ENCODE measurements around the gene APOM. TPM values are rescaled to one million over a fixed set of nuclear protein-coding genes. Genes with fewer than 3 reads are reported as not detected.

The APOM gene
- total RNA-seq, 1 donor from 2014 or later, result 0.40 TPM

GRCh38 chr6:31702819-31703716, 47.4 kb downstream of the APOM start, which contains the start of gene ABHD16A:
TSS of gene ABHD16A (minus strand) at chr6:31703324. CDS start at chr6:31703281, 43 bp downstream.
- peak; percentile 96 for DNase-seq (ENCODE audit: low read depth, low spot score)

DNA sequence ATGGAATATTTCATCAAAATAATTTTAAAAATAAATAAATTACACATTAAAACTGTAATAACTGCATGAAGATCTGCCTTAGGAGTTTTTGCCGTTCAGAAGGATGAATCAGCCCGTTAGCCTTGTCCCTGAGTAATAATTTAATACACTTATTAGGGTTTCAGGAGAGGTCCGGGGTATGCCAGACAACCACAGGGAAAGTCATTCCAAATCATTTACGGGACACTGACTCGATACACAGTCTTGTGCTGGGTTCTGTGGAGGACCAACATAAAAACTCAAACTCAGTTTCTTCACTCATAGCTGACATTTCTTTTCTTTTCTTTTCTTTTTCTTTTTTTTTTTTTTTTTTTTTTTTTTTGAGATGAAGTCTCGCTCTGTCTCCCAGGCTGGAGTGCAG, 50.2 kb downstream of the APOM start:
- DNase-seq (ENCODE audit: low read depth, low spot score), result no peak

- no peak for DNase-seq (ENCODE audit: low read depth, low spot score)
Observed at GRCh38 chr6:31706599-31706998, 50.9 kb downstream of the APOM start, which contains the start of gene LY6G6F. TSS of gene LY6G6F (plus strand) at chr6:31706866. CDS start at chr6:31706907, 41 bp downstream.

GRCh38 chr6:31707701-31708100, 52.0 kb downstream of the APOM start:
- no peak for DNase-seq (ENCODE audit: low read depth, low spot score)

Other genes starting within 250 kb of the APOM start
- gene MICB, start 157.7 kb upstream of the APOM start, total RNA-seq, result 24.8 and 29.2 TPM in 2 replicates
- not detected in 2 replicates for gene MCCD1, start 126.9 kb upstream of the APOM start, total RNA-seq
- 507 and 634 TPM in 2 replicates for gene DDX39B, start 113.9 kb upstream of the APOM start, total RNA-seq
- gene ATP6V1G2, start 109.3 kb upstream of the APOM start, total RNA-seq, result 0.42 and 0.59 TPM in 2 replicates
- 21.9 and 30.1 TPM in 2 replicates for gene NFKBIL1, start 108.3 kb upstream of the APOM start, total RNA-seq
- gene LTA, start 83.6 kb upstream of the APOM start, total RNA-seq, result 0.07 TPM in 1 of 2 replicates, not detected in the other
- not detected in 2 replicates for gene TNF, start 80.3 kb upstream of the APOM start, total RNA-seq
- 1.6 and 2.2 TPM in 2 replicates for gene LTB, start 73.5 kb upstream of the APOM start, total RNA-seq
- 0.14 and 0.73 TPM in 2 replicates for gene LST1, start 69.6 kb upstream of the APOM start, total RNA-seq
- gene NCR3, start 62.9 kb upstream of the APOM start, total RNA-seq, result not detected in 2 replicates
- gene AIF1, start 40.7 kb upstream of the APOM start, total RNA-seq, result not detected in 2 replicates
- 33.6 and 36.4 TPM in 2 replicates for gene PRRC2A, start 35.2 kb upstream of the APOM start, total RNA-seq
- 110 and 116 TPM in 2 replicates for gene BAG6, start 3.2 kb upstream of the APOM start, total RNA-seq
- gene C6orf47, start 4.9 kb downstream of the APOM start, total RNA-seq, result 18.7 and 20.5 TPM in 2 replicates
- 12.1 and 12.5 TPM in 2 replicates for gene GPANK1, start 9.1 kb downstream of the APOM start, total RNA-seq
- gene CSNK2B, start 10.2 kb downstream of the APOM start, total RNA-seq, result 98.5 and 102 TPM in 2 replicates
- gene LY6G5B, start 14.1 kb downstream of the APOM start, total RNA-seq, result 1.5 and 1.9 TPM in 2 replicates
- gene LY6G5C, start 25.2 kb downstream of the APOM start, total RNA-seq, result 0.86 and 0.88 TPM in 2 replicates
- gene ABHD16A, start 47.4 kb downstream of the APOM start, total RNA-seq, result 37.3 and 65.3 TPM in 2 replicates
- gene LY6G6F, start 51.0 kb downstream of the APOM start, total RNA-seq, result not detected in 2 replicates
- gene LY6G6D, start 59.5 kb downstream of the APOM start, total RNA-seq, result not detected in 2 replicates
- not detected in 2 replicates for gene LY6G6C, start 65.9 kb downstream of the APOM start, total RNA-seq
- gene MPIG6B, start 67.5 kb downstream of the APOM start, total RNA-seq, result not detected in 2 replicates
- gene DDAH2, start 73.4 kb downstream of the APOM start, total RNA-seq, result 84.0 and 89.4 TPM in 2 replicates
- 860 and 926 TPM in 2 replicates for gene CLIC1, start 80.6 kb downstream of the APOM start, total RNA-seq
- gene MSH5, start 84.1 kb downstream of the APOM start, total RNA-seq, result 6.1 and 6.7 TPM in 2 replicates
- 0.78 and 0.92 TPM in 2 replicates for gene SAPCD1, start 106.8 kb downstream of the APOM start, total RNA-seq
- gene VWA7, start 121.4 kb downstream of the APOM start, total RNA-seq, result under 0.01 and 0.11 TPM in 2 replicates
- gene VARS1, start 139.9 kb downstream of the APOM start, total RNA-seq, result 73.2 and 74.0 TPM in 2 replicates
- 45.8 and 55.3 TPM in 2 replicates for gene LSM2, start 151.1 kb downstream of the APOM start, total RNA-seq
- gene HSPA1L, start 159.4 kb downstream of the APOM start, total RNA-seq, result 0.53 and 1.9 TPM in 2 replicates
- 33.6 and 431 TPM in 2 replicates for gene HSPA1A, start 159.6 kb downstream of the APOM start, total RNA-seq
- 48.7 and 575 TPM in 2 replicates for gene HSPA1B, start 171.8 kb downstream of the APOM start, total RNA-seq
- 54.3 and 71.7 TPM in 2 replicates for gene NEU1, start 206.9 kb downstream of the APOM start, total RNA-seq
- 0.07 TPM in 1 of 2 replicates, not detected in the other for gene SLC44A4, start 223.1 kb downstream of the APOM start, total RNA-seq
- gene EHMT2, start 241.8 kb downstream of the APOM start, total RNA-seq, result 46.4 and 61.8 TPM in 2 replicates
- gene ZBTB12, start 246.2 kb downstream of the APOM start, total RNA-seq, result 3.5 and 5.2 TPM in 2 replicates